Left forelimb (tissue), 1 donor: ENCODE results near the gene ZNF500.

ENCODE experiments used
- DNase-seq: peaks from one replicate; pipeline ENCODE4 v3.0.0-alpha.2; 2018; ENCODE audit warnings: low spot score

The ZNF500 gene

GRCh38 chr16:4766875-4767628 is at the start of gene ZNF500:
ZNF500 (minus strand) TSS chr16:4767162; CDS start chr16:4765978, 1,184 bp downstream.
- peak; percentile 98 for DNase-seq

- no peak for DNase-seq
Measured at GRCh38 chr16:4814542-4815173, 47.7 kb upstream of the ZNF500 start.

- no peak for DNase-seq
Measured at GRCh38 chr16:4814046-4814445, 47.1 kb upstream of the ZNF500 start.

- no peak for DNase-seq
Measured at GRCh38 chr16:4813251-4814003, 46.5 kb upstream of the ZNF500 start.

DNA sequence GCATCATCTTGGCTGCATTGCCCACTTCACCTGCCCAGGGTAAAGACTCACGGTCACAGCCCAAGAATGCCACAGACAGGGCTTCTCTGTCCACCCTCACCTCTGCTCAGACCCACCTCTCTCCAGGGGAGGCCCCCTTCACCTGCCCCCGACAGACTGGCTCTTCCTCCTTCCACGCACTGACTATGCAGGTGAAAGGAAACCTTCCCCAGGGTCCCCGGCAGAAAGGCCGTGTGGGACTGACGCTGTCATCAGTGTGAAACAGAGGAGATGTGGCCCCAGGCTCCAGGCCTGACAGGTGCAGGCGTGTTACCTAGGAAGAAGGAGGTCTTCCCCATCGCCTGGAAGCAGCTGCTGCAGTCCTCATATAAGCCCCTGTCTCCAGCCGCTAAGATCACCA is 44.8 kb upstream of the ZNF500 start:
- DNase-seq, result no peak

- no peak for DNase-seq
Measured at GRCh38 chr16:4811242-4811641, 44.3 kb upstream of the ZNF500 start.

GRCh38 chr16:4806280-4806679 is 39.3 kb upstream of the ZNF500 start:
- no peak for DNase-seq

GRCh38 chr16:4805231-4805630 is 38.3 kb upstream of the ZNF500 start:
- DNase-seq, result no peak

DNA sequence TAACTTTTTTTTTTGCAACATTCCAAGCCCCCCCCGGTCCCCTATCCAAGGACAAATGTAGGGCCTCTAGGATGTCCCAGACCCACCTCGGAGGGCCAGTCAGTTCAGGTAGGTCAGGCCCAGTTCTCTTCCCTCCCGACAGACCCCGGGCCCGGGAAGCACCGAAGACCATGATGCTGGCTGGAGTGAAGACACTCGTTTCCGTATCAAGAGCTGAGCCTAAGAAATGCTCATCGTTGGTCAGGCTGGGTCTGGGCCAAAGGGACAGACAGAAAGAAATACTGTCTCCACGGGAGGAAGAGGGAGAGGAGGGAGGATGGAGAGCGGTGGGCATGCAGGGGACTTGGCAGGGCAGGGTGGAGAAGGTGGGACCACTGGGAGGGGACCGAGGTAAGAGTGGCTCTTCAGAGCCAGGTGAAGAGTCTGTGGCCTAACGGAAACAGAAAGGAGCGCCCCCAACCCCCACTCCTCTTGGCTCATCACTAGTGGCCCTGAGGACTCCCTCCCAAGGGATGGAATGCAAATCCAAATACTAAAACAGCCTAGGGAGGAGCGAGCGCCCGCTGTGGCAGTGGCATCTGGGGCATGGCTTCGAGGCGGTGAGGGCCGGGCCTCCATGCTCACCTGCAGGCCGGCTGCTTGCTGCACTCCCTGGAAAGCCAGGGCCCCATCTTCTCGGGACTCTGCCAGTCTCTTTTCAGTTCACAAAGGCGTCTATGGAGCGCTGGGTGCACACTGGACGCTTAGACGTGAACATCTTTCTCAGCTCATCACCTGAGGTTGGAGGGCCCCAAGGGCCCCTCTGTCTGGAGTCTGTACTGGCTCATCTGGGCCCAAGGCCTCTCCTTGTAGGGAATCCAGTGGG is 37.2 kb upstream of the ZNF500 start:
- DNase-seq, result no peak

GRCh38 chr16:4803401-4803844 is 36.5 kb upstream of the ZNF500 start:
- no peak for DNase-seq

DNA sequence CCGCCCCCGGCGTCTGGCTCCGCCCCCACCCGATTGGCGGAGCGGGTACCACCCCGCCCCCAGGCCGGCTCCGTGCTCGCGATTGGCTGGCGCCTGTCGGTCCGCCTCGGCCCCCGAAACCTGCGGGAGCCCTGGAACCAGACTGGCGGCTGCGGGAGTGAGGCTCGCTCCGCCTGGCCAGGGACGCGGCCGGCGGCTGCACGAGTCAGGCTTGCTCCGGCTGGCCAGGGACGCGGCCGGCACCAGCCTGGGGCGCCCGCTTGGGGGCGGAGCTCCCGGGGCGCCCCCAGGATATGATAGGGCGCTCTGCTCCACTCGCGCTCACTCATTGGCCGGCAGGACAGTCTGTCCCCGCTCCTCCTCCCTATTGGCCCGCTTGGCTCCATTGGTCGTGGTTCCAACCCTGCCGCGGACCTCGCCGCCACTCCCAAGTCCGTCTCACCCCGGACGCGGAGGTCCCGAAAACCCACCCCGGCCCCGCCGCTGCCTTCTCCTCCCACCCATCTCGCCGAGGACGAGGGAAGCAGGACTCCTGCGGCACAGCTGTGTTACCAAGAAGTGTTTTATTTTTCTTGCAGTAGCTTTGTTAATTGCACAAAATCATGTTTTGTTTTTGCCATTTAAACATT is 35.8 kb upstream of the ZNF500 start:
- peak; percentile 92 for DNase-seq

- DNase-seq, result no peak
Measured at GRCh38 chr16:4801962-4802658, 35.1 kb upstream of the ZNF500 start, which contains the start of gene ROGDI. ROGDI (minus strand) TSS chr16:4802633; CDS start chr16:4802571, 62 bp downstream.

DNA sequence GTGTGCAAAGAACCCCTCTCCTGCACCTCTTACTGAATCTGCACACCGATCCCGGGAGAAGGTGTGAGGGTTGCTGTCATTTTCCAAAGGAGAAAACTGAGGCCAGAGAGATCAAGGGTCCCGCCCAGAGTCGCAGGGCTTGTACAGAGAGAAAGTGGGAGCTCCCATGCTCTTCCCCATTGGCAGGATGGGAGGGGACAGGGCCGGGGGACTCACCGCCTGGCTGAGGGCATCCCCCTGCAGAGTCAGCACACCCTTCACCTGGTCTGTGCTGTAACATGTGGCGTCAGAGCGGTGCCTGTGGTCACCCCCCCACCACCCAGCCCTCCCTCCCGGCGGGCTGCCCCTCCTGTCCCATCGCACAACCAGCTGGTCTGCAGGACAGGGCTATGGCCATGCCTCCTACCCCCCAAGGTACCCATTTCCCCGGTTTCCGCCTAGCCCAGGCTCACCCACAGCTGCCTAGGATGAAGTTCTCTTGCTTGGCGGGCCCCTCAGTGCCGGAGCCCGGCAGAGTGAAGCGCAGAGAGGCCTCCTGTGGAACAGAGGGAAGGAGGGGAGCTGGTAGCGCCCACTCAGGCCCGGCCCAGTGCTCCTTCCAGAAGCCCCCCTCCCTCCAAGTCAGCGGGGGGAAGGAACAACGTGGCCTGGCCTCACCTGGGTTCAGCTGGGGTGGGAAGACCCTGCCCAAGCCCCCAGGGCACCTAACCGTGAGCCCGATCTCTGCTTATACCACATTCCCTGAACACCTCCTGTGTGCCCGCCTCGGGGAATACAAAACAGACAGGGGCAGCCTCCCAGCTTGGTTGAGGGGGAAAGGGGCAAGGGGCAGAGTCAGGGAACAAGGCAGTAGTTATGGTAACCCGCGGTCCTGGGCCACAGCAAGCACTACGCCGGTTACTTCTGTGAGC is 34.3 kb upstream of the ZNF500 start:
- DNase-seq, result no peak

DNA sequence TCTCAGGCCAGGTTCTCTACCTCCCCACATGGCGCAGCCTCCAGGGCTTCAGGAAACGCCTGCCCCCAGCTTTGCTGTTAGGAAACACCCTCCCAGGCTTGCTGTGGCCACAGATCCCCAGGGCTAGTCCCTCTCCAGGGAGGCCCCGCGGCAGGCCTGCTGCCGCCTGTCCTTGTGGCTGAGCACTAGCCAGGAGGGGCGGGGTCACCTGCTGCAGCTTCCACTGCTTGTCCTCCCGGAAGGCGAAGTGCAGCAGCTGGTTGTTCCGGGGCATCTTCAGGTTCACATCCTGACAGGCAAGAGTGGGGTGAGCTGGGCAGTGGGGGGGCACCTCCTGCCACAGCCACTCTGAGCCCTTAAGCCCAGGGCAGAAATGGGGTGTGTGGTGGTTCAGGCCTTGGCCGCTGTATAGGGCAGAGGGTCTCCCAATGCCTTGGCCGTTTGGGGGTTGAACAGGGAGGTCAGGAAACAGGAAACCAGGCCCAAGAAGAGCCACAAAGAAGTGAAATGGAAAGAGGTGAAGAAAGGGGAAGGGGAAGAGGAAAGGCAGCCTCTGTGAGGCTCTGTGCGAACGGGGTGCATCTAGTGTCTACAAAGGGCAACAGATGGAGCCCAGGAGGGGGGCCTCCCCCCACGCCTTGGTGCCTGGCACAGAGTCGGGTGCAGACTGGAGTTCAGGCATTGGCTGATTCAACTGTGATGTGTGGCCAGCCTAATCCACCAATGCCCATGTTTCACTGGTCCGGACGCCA is 33.5 kb upstream of the ZNF500 start:
- DNase-seq, result no peak

GRCh38 chr16:4799171-4799855 is 32.4 kb upstream of the ZNF500 start:
- DNase-seq, result no peak

DNA sequence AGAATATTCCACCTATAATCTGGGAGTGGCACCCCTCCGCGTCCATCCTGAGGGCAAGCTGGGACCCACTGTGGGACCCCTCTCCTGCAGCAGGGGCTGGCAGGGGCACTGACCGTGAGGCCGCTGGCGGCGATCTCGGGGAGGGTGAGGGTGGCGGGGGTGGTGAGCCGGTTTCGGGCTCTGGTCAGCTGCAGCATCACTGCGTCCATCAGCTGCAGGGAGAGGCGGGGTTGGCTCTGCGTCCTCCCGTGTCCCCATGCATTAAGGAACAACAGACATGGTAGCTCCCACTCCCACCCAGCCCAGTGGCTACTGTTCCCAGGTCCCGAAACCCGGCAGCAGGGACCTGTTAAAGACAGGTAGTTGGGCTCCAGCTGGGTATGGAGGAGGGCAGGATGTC is 31.5 kb upstream of the ZNF500 start:
- no peak for DNase-seq

- DNase-seq, result no peak
Measured at GRCh38 chr16:4797805-4798252, 30.9 kb upstream of the ZNF500 start.
